K562 (cell line): Measurements from ENCODE around the gene JMY. TPM values are rescaled to one million over a fixed set of nuclear protein-coding genes. Genes with fewer than 3 reads are reported as not detected.

Experiments
- ATAC-seq: fragments of 200-7000 bp; cut with Tn5 transposase; 3 replicates; pipeline ENCODE4 v1.9.1; 2020; ENCODE audit warnings: moderate library complexity
- BruUV-seq: library from RNA; stranded (reverse); fragments of 400-500 nt; replicated peaks from 2 replicates; lab custom pipeline; 2021; lab: Mats Ljungman, UMichigan
- CTCF ChIA-PET: fragments of 300-600 bp; formaldehyde crosslinking; extraction: SDS; loops from one replicate; lab custom pipeline; 2021; ENCODE audit warnings: low intra/inter-chr PET ratio; lab: Yijun Ruan, JAX
- POLR2A ChIA-PET: fragments of 300-600, 350-650 bp; sonication (Branson Sonifier 250); formaldehyde crosslinking; extraction: SDS; loops from one replicate; lab custom pipeline; 2021; ENCODE audit warnings: antibody characterized with exemption, inconsistent platforms; lab: Yijun Ruan, JAX
- DNase-seq, 4 experiments: peaks; one replicate each; pipeline versions ENCODE4 v3.0.0 to v3.0.0-alpha.2; 2011 to 2018; ENCODE audit warnings: low spot score in 3 of 4, mixed read lengths in 3 of 4; ENCODE audit errors: extremely low read depth in 1 of 4
- FAIRE-seq: peaks from 2 replicates; lab custom pipeline; 2011; peaks lifted over from hg19 to GRCh38; lab: Jason Lieb, UNC
- H2AFZ ChIP-seq: 2 replicates; pipeline ENCODE4 v1.6.0; 2011; ENCODE audit warnings: low read depth, low read length, control low read depth, inconsistent platforms
- H3K27ac ChIP-seq: fragments of 200-600 bp; 3 replicates; pipeline ENCODE4 v1.8.0; 2011; ENCODE audit warnings: low read depth, mild to moderate bottlenecking, control low read depth, inconsistent platforms, low read length, moderate library complexity, mixed read lengths; ENCODE audit errors: extremely low read depth
- H3K27me3 ChIP-seq, 2 experiments: fragments of 300-600 bp in 1 of 2; 2 replicates in 1 of 2; 3 replicates in 1 of 2; pipeline versions ENCODE4 v1.6.0 to v1.8.0; 2011; ENCODE audit warnings: inconsistent platforms in 2 of 2, low read length in 2 of 2, mild to moderate bottlenecking in 1 of 2, mixed read lengths in 1 of 2, moderate library complexity in 1 of 2; ENCODE audit not compliant: control insufficient read depth in 2 of 2, insufficient read depth in 2 of 2
- H3K36me3 ChIP-seq: fragments of 300-600 bp; 3 replicates; pipeline ENCODE4 v1.8.0; 2011; ENCODE audit warnings: mild to moderate bottlenecking, low read length, inconsistent platforms; ENCODE audit not compliant: control insufficient read depth, insufficient read depth
- H3K4me1 ChIP-seq, 2 experiments: fragments of 200-600 bp in 1 of 2; replicated peaks in 1 of 2; 2 replicates in 1 of 2; 3 replicates in 1 of 2; pipeline versions ENCODE4 v1.5.1 to v1.8.0; 2011; ENCODE audit warnings: inconsistent platforms in 2 of 2, low read length in 2 of 2, mild to moderate bottlenecking in 1 of 2, mixed read lengths in 1 of 2, moderate library complexity in 1 of 2; ENCODE audit not compliant: control insufficient read depth in 2 of 2, insufficient read depth in 2 of 2
- H3K4me2 ChIP-seq: 2 replicates; pipeline ENCODE4 v1.6.1; 2011; ENCODE audit warnings: low read length, control low read depth, inconsistent platforms, mixed read lengths; ENCODE audit not compliant: insufficient read depth
- H3K4me3 ChIP-seq: fragments of 200-600 bp; sonication (generic), shearing (Covaris generic); 2 replicates; pipeline ENCODE4 v1.5.1; 2016; ENCODE audit warnings: control low read depth, inconsistent platforms
- H3K79me2 ChIP-seq: fragments of 200-600 bp; 3 replicates; pipeline ENCODE4 v1.8.0; 2011; ENCODE audit warnings: low read length, inconsistent platforms; ENCODE audit not compliant: control insufficient read depth, insufficient read depth
- H3K9ac ChIP-seq, 2 experiments: 2 replicates each; pipeline versions ENCODE4 v1.6.0 to v1.6.1; 2011; ENCODE audit warnings: low read depth in 2 of 2, low read length in 2 of 2, control low read depth in 1 of 2, inconsistent platforms in 1 of 2, mild to moderate bottlenecking in 1 of 2, mixed read lengths in 1 of 2; ENCODE audit not compliant: insufficient read depth in 1 of 2
- H3K9me1 ChIP-seq: one replicate; pipeline ENCODE4 v1.6.0; 2011; ENCODE audit warnings: inconsistent platforms, mild to moderate bottlenecking, low read length, moderate library complexity; ENCODE audit not compliant: control insufficient read depth, insufficient read depth
- H3K9me3 ChIP-seq: replicated peaks from 2 replicates; pipeline ENCODE4 v1.5.1; 2011; ENCODE audit warnings: low read depth, low read length, inconsistent platforms; ENCODE audit not compliant: control insufficient read depth, insufficient read depth
- H4K20me1 ChIP-seq: replicated peaks from 2 replicates; pipeline ENCODE4 v1.6.1; 2011; ENCODE audit warnings: low read length, inconsistent platforms, mixed read lengths; ENCODE audit not compliant: control insufficient read depth, insufficient read depth
- BRD9 ChIP-seq: fragments of 450-650 bp; IDR thresholded peaks from 2 replicates; pipeline ENCODE4 v1.6.1; 2018; ENCODE audit warnings: low read depth; ENCODE audit not compliant: partially characterized antibody
- BRF1 ChIP-seq: IDR thresholded peaks from 3 replicates; pipeline ENCODE4 v1.6.1; 2011; ENCODE audit warnings: borderline replicate concordance, mild to moderate bottlenecking; ENCODE audit not compliant: insufficient read length; ENCODE audit errors: extremely low read depth
- DMBX1 ChIP-seq: fragments of 250-450 bp; sonication (Bioruptor Pico); IDR thresholded peaks from 2 replicates; pipeline ENCODE4 v1.8.0; 2022; ENCODE audit warnings: inconsistent platforms, mild to moderate bottlenecking, moderate library complexity, borderline replicate concordance
- HNRNPK ChIP-seq: fragments of 200-400 bp; formaldehyde crosslinking; IDR thresholded peaks from one replicate; pipeline ENCODE4 v1.6.1; 2018; ENCODE audit warnings: mild to moderate bottlenecking, low read depth, low read length; ENCODE audit not compliant: poor library complexity, severe bottlenecking
- MYC ChIP-seq, 2 experiments: fragments of 250-450 bp in 1 of 2; sonication (Bioruptor Pico) in 1 of 2; IDR thresholded peaks; 2 replicates each; pipeline versions ENCODE4 v1.5.1 to v1.6.1; 2012 to 2021; ENCODE audit warnings: low read depth in 2 of 2, borderline replicate concordance in 1 of 2, improper control_type of control experiment in 1 of 2, low read length in 1 of 2, mild to moderate bottlenecking in 1 of 2, moderate library complexity in 1 of 2
- PHTF2 ChIP-seq: fragments of 250-450 bp; sonication (Bioruptor Pico); IDR thresholded peaks from 2 replicates; pipeline ENCODE4 v1.5.0; 2021; ENCODE audit warnings: mild to moderate bottlenecking
- ZNF174 ChIP-seq: fragments of 250-450 bp; sonication (Bioruptor Pico); IDR thresholded peaks from 2 replicates; pipeline ENCODE4 v1.4.0; 2020; ENCODE audit warnings: mild to moderate bottlenecking
- ZNF274 ChIP-seq: IDR thresholded peaks from 2 replicates; pipeline ENCODE4 v1.6.1; 2011; ENCODE audit warnings: low read depth, mild to moderate bottlenecking, low read length, moderate library complexity, borderline replicate concordance
- ZNF398 ChIP-seq: fragments of 250-450 bp; sonication (Bioruptor Pico); IDR thresholded peaks from 2 replicates; pipeline ENCODE4 v1.8.0; 2021; ENCODE audit warnings: moderate library complexity, mild to moderate bottlenecking, inconsistent platforms
- ZNF511 ChIP-seq: sonication (generic); formaldehyde crosslinking; IDR thresholded peaks from 2 replicates; pipeline ENCODE4 v1.8.0; 2022; ENCODE audit warnings: mild to moderate bottlenecking, missing genetic modification reagents
- ZNF75A ChIP-seq: fragments of 450-650 bp; formaldehyde crosslinking; IDR thresholded peaks from 2 replicates; pipeline ENCODE4 v1.4.0; 2020; ENCODE audit warnings: mild to moderate bottlenecking
- WGBS: fragments of 100-300 bp; shearing (Covaris generic); methylation state at CpG from one replicate; pipeline ENCODE4 v1.1.6; 2016; ENCODE audit warnings: low coverage, mixed read lengths; ENCODE audit not compliant: insufficient coverage; ENCODE audit errors: missing lambda C conversion rate; 5-methylcytosine and 5-hydroxymethylcytosine counted together
- in situ Hi-C: fragments of 300-500 bp; cut with MboI; formaldehyde crosslinking; loops from 4 replicates; pipeline ENCODE4 v1.15.0; 2018; ENCODE audit warnings: inconsistent platforms, mixed read lengths
- intact Hi-C: fragments of 100-400 bp; cut with micrococcal nuclease; formaldehyde crosslinking; loops from 2 replicates; pipeline ENCODE4 v1.14.2; 2022
- polyA plus RNA-seq, 8 experiments: library from polyadenylated mRNA; depleted of rRNA in 4 of 8; stranded (reverse) in 5 of 8; unstranded in 3 of 8; fragments of >200 nt; fragmentation: Nextera tagmentation in 2 of 8; fragmentation: Illumina TruSeq in 1 of 8; extraction: Ambion mirVana in 2 of 8; extraction: Trizol in 1 of 8; gene quantifications; 2 replicates each; pipeline versions ENCODE4 v1.2.1 to v1.2.3, GENCODE V29; 2011 to 2014; ENCODE audit warnings: inconsistent platforms in 1 of 8, missing spikeins in 1 of 8
- total RNA-seq, 7 experiments: library from RNA; depleted of rRNA in 6 of 7; stranded (reverse); fragments of >200 nt in 6 of 7; fragmentation: Illumina TruSeq in 2 of 7; extraction: Trizol in 2 of 7; gene quantifications; 2 replicates each; pipeline versions ENCODE4 v1.2.1 to v1.2.3, GENCODE V29; 2011 to 2021; ENCODE audit warnings: low replicate concordance in 1 of 7

JMY gene
- total and polyA plus RNA-seq, 9 of the 15 experiments (the other 6 are each of a cell fraction or from before 2014, with no cell fraction given): 1.1 to 5.5 (median 3.7) TPM

GRCh38 chr5:79263290-79263689 lies 27.4 kb downstream of the JMY start:
- DNase-seq: no peak
- Histone ChIP-seq H3K79me2 (no peaks in the 10 kb centered on the region; the same call in 2 of the 3 replicates), H3K4me2 (no peak overlapping the region), H2AFZ (no peak overlapping the region), H3K9ac (no peak overlapping the region), H3K36me3 (no peaks in the 10 kb centered on the region), H3K27ac (no peak overlapping the region), H3K9me3 (no peaks in the 10 kb centered on the region), H3K9me1 (no peaks in the 10 kb centered on the region), H3K4me1 (peaks cover 0 to 10% of the 10 kb centered on the region in 2 experiments; a peak in 1 of 5 replicates), H3K27me3 (no peaks in the 10 kb centered on the region), H4K20me1 (no peaks in the 10 kb centered on the region; the same call in 1 of the 2 replicates), H3K4me3 (no peak overlapping the region)
- BruUV-seq: no TSS peak
- FAIRE-seq: no peak
- in situ Hi-C loops: no loop called here
- ATAC-seq: no peak
- intact Hi-C loops: no loop called here
- ChIA-PET POLR2A (interaction anchor here (0.5 kb wide), 1 partner anchor 12 kb away, joined by 3 read pairs; no protein-coding TSS in a partner anchor), CTCF (no interaction called here)
- TF ChIP-seq ZNF511 (CRISPR knock-in tag): no peak
- TF ChIP-seq BRD9: no peak
- TF ChIP-seq ZNF75A (CRISPR knock-in tag): no peak
- TF ChIP-seq BRF1: no peak
- no peak for TF ChIP-seq PHTF2 (CRISPR knock-in tag)
- 75% methylated on average over 7 of the region's 7 CpGs for WGBS

DNA sequence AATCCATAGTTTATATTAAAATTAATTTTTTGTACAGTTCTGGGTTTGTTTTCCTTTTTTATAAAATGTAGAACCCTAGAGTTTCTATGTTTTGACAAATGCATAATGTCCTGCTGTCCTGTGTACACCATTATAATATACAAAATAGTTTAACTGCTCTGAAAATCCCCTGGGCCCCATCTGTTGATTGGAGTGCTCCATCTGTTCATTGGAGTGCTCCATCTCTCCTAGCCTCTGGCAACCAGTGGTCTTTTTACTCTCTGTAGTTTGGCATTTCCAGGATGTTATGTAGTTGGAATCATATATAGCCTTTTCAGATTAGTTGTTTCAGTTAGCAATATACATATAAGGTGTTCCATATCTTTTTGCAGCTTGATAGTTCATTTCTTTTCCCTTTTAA lies 31.2 kb downstream of the JMY start:
- CTCF ChIA-PET: no interaction called here
- Histone ChIP-seq H2AFZ (no peak overlapping the region), H3K36me3 (no peaks in the 10 kb centered on the region), H3K4me1 (no peaks in the 10 kb centered on the region), H3K4me2 (no peak overlapping the region), H3K27ac (no peak overlapping the region), H3K9me3 (no peaks in the 10 kb centered on the region), H3K4me3 (no peak overlapping the region), H3K9me1 (no peaks in the 10 kb centered on the region), H3K79me2 (no peaks in the 10 kb centered on the region; the same call in 2 of the 3 replicates), H3K27me3 (no peaks in the 10 kb centered on the region), H3K9ac (no peak overlapping the region), H4K20me1 (no peaks in the 10 kb centered on the region)
- no peak for ATAC-seq
- FAIRE-seq: no peak
- POLR2A ChIA-PET: interaction anchor here (1.0 kb wide), 1 partner anchor 9 kb away, joined by 4 read pairs; no protein-coding TSS in a partner anchor
- no peak for DNase-seq
- intact Hi-C loops: no loop called here
- BruUV-seq: no TSS peak
- in situ Hi-C loops: no loop called here
- TF ChIP-seq MYC (IDR thresholded peaks at IDR 0.05; ENCODE audit: low read depth, low read length) (no peak), MYC (CRISPR knock-in tag; IDR thresholded peaks at IDR 0.05; ENCODE audit: borderline replicate concordance, low read depth) (no peak), ZNF174 (no peak), DMBX1 (CRISPR knock-in tag) (no peak), HNRNPK (no peak), ZNF398 (CRISPR knock-in tag) (no peak), ZNF274 (no peak)
